Measurements from ENCODE around the gene EPS15.

DNA sequence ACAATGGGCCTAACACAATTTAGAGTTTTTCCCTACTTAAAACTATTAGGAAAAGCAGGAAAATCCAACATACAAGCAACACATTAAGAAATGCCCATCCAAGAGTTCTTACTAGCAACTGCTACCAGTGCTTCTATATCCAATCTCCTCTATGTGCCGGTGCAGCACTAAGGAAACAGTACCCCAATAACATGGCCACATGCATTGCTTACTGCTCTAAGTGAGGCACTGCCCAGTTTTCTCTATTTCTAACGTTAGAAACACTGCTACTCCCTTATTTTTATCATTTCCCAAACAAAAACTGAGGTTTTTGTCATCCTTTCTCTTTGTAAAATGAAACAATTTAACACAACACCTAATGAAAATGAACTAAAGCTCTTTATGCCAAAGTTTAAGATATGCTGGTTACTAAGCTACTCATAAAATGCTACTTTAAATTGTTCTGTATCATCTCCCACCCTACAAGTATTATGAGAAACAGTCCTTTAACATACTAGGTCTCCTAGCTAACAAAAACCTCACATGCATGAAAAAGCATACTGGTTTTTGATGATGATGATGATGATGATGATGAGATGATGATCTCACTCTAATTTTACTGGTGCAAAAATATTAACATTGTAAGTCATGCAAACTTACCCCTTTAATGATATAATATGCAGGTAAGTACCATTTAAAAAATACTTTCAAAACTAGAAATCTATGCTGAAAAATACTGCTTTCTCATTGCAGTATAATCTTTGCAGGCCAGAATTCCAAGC lies 98.0 kb downstream of the EPS15 start:
- TF ChIP-seq CTCF (IDR thresholded peaks at IDR 0.05) (no peak), POLR2A (IDR thresholded peaks at IDR 0.05; ENCODE audit: low read depth) (no peak), EP300 (IDR thresholded peaks at IDR 0.05) (no peak), POLR2AphosphoS5 (IDR thresholded peaks at IDR 0.05) (no peak)
